Stimulated activated CD4-positive, alpha-beta T cell treated with anti-CD3 and anti-CD28 coated beads, Interleukin-2, amount 100 ng/mL, for 4 hours (primary cell): ENCODE measurements around the gene LRRC8C.

Experiments used
- DNase-seq: peaks from one replicate; pipeline ENCODE4 v3.0.0-alpha.2; 2020; ENCODE audit warnings: low read depth

LRRC8C gene

DNA sequence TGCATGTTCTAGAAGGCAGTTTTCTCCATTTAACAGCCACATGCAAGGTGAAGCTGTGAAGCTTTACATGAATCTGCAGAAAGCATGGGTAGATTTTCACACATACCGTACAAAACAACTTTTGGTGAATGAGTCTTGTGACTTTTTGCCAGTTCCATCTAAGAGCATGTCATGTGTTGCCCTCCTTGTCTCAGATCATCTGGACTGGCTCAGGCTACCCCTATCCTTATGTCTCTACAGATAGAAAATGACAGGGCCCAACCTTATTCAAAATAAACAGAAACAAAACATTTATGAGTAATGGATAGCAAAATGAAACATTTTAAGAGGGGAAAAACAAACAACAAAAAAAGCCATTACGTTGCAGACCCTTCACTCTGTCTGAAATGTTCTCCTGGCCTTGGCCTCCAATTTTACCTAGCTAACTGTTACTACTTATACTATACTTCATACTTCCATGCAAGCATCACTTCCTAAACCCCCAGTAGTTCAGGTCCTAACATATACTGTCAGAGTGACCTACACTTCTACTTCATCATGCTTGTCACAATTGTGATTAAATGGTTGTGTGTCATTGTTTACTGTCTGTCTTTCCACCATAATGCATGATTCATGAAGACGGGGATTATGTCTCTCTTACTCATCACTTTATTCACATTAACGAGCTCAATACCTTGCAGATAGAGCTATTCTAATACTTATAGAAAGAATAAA lies 39.0 kb downstream of the LRRC8C start:
- no peak for DNase-seq

DNA sequence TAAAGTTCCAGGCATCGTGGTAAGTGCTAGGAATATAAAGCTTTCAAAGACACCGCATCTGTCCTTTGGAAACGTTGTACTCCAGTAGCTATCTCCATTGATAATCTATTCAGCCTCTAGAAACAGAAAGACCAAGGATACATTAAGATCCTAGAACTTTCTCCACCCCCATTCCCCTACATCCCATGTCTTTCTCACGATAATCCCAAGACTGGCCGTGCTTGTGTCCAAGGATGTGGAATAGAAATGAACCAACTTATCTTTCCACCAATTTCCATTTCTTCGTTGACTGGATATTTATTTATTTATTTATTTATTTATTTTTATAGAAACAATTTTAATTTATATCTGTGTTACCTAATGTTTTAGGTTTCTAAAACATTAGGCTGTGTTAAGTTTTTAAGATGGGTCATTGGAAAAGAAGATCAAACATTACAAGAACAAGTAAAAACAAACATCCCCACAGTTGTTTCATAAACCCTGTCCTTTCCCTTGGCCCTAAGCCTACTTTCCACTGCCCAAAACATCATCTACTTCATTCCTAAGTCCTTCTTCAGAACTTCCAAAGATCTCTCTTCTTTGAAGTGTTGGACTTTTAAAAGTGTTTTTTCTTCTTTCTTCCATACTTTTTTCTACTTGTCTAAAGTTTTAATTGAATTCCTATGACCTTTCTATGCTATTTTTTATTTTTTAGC lies 39.7 kb downstream of the LRRC8C start:
- DNase-seq = no peak

GRCh38 chr1:89673251-89673650 lies 40.3 kb downstream of the LRRC8C start:
- no peak for DNase-seq

DNA sequence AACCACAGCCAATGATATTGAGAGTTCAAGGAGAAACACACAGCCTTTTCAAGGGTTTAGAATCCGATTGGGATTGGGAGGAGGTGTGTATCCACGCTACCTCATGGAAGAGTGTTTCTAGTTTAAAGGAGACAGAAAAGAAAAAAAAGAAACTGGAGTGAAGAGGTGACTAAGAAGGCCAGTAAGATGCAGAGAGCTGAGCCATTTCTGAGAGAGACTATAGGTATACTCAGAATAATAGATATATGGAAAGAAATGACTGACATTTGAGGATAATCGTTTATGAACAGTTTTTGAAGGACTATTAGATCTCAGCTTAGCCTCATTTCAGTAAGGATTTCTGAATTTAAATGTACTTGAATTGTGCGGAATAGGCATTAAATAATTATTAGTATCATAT lies 42.8 kb downstream of the LRRC8C start:
- DNase-seq = no peak

DNA sequence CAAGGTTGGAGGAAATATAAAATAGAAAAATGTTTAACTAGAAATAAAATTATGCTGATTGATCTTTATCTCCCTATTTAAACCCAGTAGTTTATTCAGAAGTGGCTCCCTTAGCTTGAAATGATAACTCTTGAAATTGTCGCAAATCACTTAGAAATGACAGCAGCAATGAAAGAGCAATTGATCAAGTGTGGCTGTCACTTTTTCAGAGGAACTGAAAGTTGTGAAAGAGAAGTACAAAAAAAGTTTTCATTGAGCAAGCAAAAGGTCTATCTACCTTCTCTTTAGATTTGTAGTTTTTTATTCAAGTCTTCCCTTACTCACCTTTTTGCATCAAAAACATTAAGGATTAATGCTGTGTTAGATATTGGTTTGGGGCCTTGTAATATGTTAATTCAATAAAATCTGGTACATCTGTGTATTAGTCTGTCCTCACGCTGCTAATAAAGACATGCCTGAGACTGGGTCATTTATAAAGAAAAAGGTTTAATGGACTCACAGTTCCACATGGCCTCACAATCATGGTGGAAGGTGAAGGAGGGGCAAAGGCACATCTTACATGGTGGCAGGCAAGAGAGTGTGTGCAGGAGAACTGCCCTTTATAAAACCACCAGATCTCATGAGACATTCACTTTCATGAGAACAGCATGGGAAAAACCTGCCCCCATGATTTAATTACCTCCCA lies 48.3 kb downstream of the LRRC8C start:
- DNase-seq = no peak

- DNase-seq = no peak
These were observed 49.7 kb downstream of the LRRC8C start for GRCh38 chr1:89682611-89683010.

DNA sequence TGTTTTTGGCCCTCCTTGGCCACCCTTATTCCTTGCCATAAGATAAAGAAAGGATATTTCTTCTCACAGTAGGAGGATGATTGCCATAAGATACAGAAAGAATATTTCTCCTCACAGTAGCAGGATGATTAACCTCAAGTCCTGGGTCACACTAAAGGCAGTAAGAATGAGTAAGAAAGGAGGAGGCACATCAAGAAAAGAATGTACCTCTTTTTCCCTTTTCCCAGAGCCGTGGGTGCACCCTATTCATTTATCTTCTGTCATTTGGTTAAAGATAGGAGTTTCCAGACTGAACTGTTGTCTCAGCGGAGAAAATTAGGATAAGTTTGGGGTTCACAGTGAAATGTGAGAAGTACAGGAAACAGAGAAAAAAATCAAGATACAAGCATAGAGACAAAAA lies 52.5 kb downstream of the LRRC8C start:
- DNase-seq = no peak

- no peak for DNase-seq
These were observed 53.6 kb downstream of the LRRC8C start for GRCh38 chr1:89686520-89686919.

DNA sequence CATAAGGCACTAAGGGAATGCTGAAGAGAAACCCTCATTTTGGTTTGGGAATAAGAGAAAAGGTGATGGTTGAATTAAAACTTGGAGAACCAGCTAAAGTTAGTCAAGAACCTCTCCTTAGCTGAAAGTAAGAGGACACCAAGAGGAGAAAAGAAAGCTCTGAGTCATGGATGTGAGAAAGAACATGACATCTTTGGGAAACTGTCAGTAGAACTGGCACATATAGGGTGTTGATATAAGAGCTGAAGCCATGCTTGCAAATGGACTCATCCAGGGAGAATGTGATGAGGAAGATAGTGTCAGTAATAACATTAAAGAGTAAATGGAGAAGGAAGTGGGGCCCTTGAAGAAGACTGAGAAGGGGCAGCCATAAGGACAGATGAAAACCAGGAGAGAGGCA lies 54.3 kb downstream of the LRRC8C start:
- DNase-seq = no peak

GRCh38 chr1:89688607-89689006 lies 55.7 kb downstream of the LRRC8C start:
- DNase-seq = no peak

- no peak for DNase-seq
These were observed 56.3 kb downstream of the LRRC8C start for GRCh38 chr1:89689234-89689633.

DNA sequence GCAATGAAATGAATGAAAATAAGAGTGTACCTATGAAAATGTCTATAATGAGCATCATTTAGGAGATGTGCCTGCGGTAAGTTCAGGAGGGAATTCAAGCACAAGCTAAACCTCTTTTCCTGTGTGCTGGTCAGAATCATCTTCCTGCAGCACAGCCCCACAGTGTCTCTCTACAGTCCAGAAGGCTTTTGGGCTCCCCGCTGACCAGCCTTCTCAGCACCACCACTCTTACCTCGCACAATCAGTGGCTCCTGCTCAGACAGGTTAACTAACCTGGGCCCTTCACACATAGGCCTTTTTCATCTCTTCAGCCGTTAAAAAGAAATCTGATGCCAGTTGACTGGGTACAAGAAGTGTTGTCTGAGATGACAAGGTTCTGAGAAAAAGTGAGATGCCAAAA lies 57.7 kb downstream of the LRRC8C start:
- DNase-seq = no peak

- DNase-seq = no peak
These were observed 59.9 kb downstream of the LRRC8C start for GRCh38 chr1:89692601-89693521.

DNA sequence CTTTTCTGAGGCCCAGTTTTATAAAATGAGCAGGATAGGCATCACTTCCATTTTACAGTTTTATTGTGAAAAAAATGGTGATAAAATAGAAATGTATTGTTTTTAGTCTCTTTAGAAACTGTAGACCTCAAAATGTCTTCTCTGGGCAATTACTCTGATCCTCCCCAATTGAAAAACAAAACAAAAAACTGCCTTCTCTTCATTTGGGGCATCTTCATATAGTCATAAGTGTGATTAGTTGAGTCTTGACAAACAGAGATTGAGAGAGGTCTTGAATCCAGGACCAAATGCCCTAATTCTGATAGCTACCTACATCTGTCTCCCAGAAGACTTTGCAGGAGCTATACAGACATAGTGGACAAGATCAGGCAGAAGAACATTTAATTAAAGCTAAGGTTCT lies 62.9 kb downstream of the LRRC8C start:
- DNase-seq = no peak

GRCh38 chr1:89697383-89697782 lies 64.5 kb downstream of the LRRC8C start:
- DNase-seq = no peak

DNA sequence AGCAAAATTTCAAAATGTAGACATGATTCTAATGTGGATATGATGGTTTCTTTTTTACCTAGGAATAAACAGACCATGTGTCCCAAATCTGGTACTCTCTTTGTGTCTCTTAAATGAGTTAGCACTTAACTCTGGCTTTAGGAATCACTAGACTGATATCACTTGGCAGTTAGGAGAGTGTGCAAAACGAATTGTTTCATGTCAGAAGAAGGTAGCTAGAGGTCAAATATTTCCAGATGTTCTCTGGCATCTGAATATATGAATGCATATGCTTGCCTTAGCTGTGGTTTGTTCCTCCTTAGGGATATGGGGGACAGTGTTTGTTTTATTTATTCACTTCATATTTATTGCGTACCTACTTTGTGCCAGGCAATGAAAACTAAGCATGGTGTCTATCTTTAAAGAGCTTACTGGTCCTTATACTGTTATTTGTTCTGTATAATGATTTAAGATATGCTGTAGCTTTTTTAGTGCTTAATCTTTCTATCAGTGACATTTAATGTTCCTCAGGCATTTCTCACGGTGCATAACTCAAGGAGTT lies 65.2 kb downstream of the LRRC8C start:
- no peak for DNase-seq

GRCh38 chr1:89698624-89699023 lies 65.7 kb downstream of the LRRC8C start:
- no peak for DNase-seq

GRCh38 chr1:89699451-89699986 lies 66.6 kb downstream of the LRRC8C start:
- no peak for DNase-seq

GRCh38 chr1:89701746-89702241 lies 68.9 kb downstream of the LRRC8C start:
- DNase-seq = peak; percentile 39

- DNase-seq = no peak
These were observed 69.7 kb downstream of the LRRC8C start for GRCh38 chr1:89702520-89703045.

DNA sequence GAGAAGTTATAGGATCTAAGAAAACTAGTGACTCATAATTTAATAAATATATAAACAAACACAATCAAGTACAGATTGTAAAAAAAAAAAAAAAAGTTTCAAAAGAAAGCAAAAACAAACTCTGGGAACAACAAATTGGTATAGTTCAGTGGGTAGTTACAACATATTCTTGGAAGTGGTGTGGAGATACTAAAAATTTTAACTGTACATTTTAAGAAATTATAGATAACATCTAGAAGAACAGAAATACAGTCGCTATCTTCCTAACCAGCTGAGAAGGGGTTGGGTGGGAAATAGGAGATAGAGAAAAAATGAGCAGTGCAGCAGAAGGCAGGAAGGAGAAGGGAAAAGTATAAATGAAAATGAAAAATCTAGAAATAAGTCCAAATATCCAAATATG lies 70.5 kb downstream of the LRRC8C start:
- no peak for DNase-seq
